NCI-H1436 (cell line): ENCODE results near the gene TPM1.

Experiments used
- DNase-seq: peaks from one replicate; lab custom pipeline; 2025; lab: John Stamatoyannopoulos, UW

Gene TPM1

DNA sequence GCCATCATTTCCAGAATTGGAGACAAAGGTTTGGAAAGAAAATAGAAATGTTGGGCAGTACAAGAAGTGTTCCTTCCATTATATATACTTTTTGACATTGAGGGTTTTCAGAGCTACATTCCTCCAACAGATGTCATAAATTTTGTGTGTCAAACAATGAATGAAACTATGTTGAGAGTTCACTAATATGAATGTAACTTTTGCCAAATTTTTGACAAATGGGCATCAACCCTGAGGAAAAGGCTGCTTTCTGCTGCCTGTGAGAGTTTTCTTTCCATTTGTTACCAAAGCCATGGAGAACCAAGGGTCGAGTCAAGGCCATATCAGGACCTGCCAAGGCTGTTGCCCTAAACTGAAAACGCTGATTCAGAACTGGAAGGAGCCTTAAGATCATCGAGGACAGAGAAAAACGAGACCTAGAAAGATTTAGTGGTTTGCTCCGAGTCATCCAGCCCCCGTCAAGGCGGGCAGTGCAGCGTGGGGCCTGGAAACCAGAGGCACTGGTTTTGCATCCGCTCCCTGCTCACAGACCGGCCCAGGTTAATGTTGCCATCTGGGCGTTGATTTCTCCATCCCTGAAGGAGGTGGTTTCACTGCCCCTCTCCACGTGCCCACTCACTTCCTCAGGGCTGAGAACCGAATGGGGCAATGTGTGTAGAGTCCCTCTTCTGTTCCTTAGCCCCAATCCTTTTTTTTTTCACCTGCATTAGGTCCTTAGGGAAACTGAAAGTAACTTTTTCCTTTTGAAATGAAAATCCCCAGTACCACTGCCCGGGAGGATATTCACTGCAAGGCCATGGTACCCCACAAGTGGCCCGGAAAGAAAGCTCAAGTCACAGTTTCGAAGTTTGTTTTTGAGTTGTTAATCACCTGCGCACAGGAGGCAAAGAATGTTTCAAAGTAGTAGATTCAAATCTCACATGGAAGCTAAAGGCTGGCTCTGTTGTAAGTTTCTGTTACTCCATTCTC, 32.8 kb downstream of the TPM1 start:
- no peak for DNase-seq

DNA sequence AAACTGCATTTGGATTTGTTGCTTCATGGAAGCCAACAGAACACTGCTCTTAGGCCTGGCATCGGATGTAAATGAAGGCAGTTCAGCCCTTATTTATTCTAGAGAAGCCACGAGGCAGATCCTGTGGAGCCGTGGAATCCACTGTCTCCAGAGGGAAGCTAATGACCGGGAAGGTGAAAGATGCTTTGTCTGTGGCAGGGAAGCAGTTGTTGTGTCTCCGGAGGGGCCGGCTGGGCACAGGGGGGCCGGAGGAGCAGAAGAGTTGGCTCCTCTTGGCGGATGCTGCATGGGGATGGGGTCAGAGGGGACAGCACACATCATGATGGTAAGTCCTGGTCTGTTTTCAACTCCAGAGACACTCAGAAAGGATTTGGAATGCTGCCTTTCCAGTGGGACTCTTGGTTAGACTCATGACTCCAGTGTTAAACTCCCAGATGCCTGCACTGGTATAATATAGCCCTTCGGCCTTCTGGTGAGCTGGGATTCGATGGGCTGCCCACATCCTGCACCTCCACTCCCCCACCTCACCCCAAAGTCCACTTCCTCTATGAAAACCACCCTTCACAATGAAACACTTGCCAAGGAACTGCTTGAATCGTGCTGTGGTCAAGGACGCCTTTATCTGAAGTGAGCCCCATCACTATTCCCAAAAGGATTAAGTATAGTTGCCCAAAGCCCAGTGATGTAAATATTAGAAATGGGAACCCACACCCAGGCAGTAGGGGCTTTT, 33.6 kb downstream of the TPM1 start:
- DNase-seq, result no peak

DNA sequence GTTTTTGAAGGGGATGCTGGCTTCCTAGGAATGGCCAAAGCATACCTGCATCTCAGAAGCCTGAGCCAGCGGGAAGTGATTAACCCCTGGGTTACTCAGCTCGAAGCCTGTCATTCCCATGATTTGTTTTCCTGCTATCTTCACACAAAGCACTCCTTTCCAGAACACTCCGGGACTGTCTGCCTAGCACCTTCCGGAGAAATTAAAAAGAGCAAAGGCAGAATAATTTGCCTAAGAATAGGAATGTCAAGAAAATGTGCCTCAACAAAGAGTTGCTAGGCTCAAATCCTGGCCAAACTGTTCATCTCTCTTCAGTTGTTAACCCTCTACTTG, 34.1 kb downstream of the TPM1 start:
- no peak for DNase-seq

DNA sequence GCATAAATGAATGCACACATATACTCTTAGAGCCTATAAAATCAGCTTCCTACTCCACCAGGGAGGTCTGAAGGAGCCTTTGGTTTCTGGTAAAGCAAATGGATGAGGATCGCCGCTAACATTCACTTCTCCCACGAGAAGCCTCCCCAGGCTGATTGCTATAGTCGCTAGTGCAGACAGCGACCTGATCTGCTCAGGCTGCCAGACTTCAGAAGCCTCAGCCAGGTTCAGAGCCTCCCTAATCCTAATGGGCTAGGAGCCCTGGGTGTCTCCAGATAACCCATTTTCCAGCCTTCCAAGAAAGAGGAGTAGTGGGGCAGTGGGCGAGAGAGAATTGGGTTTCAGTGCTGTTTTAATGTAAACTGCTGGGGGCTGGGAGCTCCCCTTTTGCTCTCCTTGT, 35.4 kb downstream of the TPM1 start:
- no peak for DNase-seq

DNA sequence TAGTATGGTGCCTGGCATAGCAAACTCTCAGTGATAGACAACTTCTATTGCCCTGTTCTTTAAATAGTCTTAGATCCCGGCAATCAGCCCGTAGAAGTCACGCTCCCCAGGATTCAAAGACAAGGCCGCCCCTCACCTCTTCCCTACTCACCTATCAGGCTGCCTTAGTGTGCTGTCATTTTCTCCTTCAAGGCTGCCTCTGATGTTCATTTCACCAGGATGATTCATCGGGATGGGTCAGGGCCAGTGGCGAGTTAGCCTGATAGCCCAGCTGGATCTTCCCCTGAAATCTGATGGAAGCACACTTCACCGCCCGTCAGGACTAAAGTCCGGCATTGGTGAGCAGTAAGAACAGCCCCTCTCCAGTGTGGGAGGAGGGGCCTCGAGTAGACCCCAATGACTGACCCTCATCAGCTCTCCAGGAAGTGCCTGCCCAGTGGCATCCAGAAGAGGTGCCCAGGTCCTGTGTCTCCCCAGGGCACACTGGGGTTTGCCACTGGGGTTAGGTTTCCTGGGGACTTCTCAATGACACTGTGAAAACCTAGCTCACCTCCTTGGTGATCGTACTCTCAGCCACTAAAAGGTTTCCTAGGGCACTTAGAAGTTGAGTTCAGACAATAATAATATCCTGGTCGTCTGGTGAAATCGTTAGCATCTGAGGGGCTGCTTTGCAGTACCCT, 37.5 kb downstream of the TPM1 start:
- no peak for DNase-seq

DNA sequence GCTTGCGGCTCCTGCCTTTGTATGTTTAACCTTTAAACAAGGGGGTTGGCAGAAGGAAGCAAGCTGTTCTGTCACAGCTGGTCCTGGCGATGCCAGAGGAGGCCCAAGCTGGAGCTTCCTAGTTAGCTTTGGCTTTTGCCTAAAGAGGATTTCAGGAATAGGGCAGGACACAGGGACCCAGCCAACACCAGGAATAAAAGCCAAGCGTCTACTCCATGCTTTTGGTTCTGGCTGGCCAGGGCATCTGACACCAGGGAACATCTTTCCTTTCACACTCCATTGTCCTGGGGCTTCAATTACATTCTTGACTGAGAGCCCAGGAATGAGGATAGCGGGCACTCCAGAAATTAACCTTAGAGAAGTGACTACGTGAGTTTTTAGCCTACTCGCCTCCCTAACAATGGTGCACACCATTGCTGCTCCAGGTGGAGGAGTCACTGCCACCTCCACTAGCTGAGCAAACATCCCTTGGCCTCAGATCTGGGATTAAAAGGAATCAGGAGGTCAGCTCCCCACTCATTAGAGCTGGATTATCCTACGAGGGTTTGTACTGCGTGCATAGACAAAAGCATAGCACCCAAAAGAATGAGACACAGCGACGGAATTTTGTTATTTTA, 38.2 kb downstream of the TPM1 start:
- DNase-seq, result no peak

DNA sequence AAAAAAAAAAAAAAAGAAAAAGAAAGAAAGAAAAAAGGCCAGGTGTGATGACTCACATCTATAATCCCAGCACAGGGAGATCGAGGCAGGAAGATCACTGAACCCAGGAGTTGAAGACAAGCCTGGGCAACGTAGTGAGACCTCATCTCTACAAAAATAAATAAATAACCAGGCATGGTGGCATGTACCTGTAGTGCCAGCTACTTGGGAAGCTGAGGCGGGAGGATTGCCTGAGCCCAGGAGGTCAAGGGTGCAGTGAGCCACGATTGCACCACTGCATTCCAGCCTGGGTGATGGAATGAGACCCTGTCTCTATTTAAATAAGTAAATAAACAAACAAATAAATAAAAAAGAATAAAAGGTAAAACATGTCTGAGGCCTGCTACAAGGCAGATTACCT, 39.8 kb downstream of the TPM1 start:
- DNase-seq, result no peak

DNA sequence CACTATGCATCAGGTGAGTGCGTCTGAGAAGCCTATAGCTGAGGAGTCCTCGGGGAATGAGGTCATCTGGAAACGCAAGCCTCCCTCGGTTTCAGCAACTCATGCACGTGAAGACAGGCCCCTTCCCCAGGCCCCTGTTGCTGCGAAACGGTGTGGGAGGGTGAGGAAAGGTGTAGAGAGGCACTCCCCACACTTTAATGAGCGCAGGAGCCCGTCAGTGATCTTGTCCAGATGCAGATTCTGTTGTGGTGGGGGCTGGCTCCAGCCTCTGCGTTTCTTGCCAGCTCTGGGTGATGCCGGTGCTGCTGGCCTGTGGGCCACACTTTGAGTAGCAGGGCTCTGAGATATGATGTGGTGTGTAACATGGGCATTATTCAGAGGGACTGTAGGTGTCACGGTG, 40.5 kb downstream of the TPM1 start:
- no peak for DNase-seq

DNA sequence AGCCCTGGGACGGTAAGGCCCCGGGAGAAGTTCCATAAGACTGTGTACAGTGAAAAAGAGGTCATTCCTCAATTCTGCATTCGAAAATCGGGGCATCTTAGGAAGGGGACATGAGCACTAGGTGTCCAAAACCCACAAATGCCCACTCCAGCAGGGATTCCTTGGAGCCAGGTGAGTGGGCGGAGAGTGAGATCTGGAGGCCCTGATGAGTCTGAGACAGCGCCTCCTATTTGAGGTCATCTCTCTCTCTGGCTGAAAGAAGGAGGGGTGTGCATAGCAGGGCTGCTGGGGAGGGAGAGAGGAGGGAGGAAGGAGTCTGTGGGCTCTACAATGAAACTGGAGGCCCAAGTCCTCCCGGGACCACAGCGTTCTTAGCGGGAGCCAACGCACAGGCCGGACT, 41.0 kb downstream of the TPM1 start:
- DNase-seq, result no peak

DNA sequence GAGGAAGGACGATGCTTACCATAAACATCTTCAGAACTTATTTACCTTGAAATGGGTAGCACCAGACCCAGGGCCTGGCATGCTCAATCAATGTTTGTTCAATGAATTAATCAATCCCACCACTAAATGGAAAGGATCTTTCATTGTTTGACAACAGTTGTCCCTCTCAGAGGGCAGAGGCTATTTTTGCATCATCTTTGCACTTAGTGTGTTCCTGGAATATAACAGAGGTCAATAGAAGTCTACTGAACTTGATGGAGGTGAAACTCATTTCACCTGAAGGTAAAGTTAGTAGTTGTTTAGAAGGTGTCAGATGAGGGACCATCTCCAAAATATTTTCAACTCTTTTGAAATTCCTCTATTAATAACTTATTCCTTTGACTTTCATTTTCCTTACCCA, 42.3 kb downstream of the TPM1 start:
- DNase-seq, result no peak

DNA sequence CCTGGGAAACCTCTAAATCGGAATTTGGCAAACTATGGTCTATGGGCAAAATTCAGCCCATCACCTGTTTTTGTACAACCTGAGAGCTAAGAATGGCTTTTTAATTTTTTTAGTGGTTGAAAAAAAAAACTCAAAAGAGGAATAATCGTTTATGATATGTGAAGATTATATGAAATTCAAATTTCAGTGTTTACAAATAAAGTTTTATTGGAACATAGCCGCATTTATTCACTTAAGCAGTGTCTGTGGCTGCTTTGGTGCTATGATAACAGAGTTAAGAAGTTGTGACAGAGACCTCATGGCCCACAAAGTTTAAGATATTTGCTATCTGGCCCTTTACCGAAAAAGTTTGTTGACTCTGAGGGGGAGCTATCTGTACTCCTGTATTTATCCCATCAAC, 42.7 kb downstream of the TPM1 start:
- DNase-seq, result no peak

DNA sequence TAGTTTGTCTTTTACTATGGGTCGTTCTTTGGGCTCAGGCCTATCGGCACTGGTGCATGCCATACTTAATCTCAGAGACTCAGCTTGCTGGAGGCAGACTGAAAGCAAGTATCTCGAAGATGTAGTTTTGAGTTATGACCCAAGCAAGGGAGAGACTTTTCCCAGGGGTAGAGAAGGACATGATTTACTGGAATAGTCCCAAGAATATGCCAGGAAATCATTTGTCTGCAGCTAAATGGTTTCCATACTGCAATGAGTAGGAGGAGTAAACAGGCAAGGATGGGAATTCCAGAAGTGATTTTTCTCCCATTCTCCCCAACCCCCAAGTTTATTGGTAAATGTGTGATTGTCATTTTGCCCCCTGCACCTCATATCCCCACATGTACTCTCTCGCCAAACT, 43.7 kb downstream of the TPM1 start:
- no peak for DNase-seq

DNA sequence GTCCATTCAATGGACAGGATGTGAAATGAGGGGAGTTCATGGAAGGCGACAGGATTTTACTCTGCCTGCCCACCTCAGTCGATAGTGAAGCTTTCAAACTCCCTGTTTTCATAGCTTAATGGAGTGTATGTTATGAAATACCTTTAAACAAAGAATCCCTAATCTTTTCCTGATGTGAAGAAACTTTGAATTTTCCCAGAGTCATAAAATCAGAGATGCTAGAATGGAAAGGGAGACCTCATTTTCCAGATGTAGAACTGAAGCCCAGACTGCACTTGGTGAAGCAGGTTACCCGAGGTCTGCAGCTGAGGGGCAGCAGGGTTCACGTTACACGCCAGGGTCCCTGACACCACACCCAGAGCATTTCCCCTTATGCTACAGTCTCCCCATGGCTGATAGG, 44.4 kb downstream of the TPM1 start:
- no peak for DNase-seq

DNA sequence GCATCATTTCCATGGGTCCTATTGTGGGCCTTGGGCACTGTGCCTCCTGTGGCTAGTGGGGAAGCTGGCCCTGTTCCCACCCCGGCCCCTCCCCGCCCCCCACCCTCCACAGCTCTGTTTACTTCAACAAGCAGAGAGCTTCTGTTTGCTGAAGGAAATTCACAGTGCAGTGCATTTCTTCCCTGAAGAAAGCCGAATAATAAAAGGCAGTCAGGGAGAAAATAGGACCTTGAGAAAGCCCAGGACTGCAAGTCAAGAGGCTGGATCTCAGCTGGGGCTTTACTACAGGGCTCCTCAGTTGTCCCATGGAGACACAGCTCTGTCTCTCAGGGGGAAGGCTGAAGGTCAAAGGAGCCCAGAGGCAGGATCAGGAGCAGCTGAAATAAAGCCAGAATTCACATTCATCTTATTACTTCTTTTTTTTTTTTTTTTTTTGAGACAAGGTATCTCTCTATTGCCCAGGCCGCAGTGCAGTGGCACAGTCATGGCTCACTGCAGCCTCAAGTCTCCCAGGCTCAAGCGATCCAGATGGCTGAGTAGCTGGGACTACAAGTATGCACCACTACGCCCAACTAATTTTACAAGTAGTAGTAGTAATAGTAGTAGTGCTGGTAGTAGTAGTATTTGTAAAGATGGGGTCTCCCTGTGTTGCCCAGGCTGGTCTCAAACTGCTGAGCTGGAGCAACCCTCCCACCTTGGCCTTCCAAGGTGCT, 46.1 kb downstream of the TPM1 start:
- DNase-seq, result no peak

DNA sequence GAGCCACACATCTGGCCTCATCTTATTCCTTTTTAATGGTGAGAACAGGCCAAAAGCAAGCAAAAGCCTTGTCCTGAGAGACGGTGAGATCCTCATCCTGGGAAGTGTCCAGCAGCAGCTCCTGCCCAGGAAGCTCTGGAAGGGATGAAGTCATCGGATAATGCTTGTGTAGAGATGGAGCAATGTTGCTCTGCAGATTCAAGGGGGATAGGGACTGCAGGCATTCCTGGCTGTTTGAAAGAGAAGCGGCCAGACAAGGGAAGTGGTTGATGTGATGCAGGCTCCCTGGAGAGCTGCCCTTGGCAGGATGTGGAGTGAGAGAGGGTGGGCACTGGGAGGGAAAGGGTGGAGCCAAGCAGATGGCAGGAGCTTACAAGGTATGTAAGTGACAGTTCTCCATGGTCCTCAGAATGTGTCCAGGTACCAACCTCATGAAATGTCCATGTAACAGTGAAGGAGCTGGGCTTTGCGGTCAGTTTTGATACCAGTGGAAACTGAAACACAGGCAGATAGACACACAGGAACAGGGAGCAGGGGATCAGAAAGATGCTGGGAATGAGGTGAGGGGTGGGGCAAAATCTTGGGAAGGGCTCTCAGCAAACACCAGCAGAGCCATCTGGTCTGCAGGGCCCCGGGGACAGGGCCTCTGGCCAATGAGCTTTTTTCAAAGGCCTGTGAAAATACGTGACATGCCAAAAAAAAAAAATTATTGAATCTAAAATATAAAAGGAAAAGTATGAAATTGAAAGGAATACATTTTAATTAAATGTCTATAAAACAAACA, 46.9 kb downstream of the TPM1 start:
- no peak for DNase-seq

DNA sequence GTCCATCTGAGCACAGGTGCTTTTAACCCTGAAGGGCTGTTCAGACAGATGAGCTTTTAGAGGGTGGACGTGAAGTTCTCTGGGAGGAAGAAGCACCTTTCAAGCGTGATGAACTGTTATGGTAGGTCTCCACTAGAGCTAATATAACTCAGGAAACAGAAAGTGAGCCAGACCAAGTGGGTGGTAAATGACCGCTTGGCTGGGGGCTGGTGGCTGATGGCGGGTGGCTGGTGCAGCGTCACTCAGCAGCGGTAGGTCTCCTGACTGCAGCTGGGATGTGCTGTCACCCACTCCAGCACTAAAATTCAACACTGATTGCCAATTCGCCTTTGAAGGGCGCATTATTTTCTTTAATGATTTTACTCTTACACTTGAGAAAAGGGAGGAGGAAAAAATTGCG, 47.9 kb downstream of the TPM1 start:
- no peak for DNase-seq

DNA sequence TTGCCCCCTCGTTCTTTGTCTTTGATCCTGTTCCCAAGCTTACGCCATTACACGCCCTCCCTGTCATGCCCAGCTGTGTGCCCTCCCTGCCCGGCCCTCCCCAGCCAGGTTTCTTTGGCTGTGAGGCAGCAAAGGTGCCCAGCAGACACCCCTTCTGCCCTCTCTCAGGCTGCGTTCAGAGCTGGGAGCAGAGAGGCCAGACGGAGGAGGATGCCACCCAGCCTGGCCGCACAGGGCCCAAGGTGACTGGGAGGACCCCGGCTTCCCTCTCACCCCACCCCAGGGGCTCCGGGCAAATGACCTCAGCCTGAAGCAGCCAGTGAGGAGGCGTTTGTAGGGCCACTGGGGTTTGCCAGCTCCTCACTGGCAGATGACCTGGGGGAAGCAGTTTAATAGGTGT, 48.3 kb downstream of the TPM1 start:
- no peak for DNase-seq

DNA sequence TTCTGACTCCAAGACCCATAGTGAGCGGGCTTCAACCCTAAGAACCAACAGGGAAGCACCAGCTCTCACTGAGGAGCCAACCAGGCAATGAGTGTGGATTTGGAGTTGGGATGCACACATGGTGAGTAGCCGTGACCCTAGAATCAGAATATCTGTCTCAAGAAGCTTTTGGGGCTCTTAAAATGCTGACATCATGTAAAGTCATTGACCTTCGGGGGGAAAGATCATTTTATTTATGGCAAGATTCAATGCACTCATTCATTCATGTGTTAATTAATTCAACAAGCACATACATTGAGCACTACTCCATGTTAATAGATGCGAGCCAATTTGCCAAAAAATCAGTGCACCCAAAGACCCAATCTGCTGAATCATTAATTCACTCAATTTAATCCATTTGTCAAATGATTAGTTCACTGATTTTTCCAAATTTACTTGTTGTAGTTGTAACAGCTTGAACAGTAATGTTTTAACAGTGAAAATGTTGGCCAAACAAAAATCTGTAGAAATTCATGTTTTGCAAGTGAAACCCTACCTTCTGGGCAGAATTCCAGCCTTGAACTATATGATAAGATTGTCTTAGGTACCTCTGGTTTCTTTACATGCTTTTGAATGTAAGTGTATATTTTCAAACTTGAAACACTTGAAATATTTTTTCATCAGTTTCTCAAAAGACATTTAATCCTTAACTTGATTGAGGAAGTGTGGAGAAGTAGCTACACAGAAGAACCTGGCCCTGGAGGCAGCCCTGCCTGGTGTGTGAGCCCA, 49.3 kb downstream of the TPM1 start:
- no peak for DNase-seq

DNA sequence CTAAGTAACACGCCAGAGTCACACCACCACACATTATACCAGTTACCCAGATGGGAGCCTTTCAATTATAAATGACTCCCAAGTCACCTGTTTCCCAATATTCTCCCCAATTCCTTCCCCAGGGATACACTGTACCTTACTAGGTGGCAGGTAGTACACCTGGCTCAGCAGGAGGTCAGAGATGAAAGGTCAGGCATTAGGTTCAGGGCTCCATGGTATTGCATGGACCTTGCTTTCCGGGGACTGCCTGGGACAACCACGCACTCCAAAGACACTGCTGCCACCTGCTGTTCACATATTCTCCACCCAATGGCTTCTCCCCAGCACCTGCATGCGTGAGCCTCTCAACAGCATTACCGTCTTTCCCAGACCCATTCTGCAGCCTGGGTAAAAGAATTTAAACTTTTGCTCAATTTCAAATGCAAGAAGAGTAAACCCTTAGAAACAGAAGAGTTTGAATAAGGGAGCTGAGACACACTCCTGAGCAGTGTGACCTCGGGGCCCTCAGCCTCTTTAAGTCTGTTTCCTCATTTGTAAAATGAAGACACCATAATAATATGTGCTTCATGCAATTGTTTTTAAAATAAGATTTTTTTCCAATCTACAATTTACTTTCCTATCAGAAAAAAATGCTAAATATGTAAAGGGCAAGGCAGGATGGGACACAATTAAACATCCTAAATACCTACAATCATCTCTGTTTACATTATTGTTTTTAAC, 51.1 kb downstream of the TPM1 start:
- DNase-seq, result peak; percentile 54

DNA sequence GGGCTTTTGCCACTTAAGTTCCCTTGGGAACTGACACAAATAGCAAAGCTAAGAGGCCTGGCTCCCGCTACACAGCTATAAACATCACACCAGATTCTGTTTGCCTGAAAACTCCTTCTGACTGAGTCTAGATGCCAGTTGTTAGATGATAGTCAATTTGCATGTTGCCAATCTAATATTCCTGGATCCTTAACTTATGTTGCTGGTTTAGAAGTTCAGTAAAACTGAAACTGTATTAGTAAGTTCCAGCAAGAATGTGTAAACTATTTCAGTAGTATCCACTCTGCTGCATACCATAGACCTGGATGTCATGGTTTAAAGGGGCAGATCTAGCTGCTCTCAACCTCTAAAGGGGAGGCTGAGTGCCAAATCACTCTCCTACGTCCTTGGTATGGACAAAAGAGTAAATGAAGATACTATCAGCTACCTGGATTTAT, 52.0 kb downstream of the TPM1 start:
- no peak for DNase-seq
